ENCODE results near the gene SLC2A9.
"Not testable (repeated sequence)": the region's sequence is repeated elsewhere in the genome, so short reads cannot be mapped to it uniquely, and the experiment has no call there.

Gene SLC2A9

GRCh38 chr4:9923195-9923812 lies 98.0 kb downstream of the SLC2A9 start:
- no peak for DNase-seq

GRCh38 chr4:9921326-9921725 lies 100.0 kb downstream of the SLC2A9 start:
- no peak for DNase-seq

- no peak for DNase-seq
These were observed 101.3 kb downstream of the SLC2A9 start for GRCh38 chr4:9920029-9920428.

- DNase-seq: no peak
These were observed 102.2 kb downstream of the SLC2A9 start for GRCh38 chr4:9919047-9919446.

- DNase-seq: no peak
These were observed 102.8 kb downstream of the SLC2A9 start for GRCh38 chr4:9918484-9918883.

GRCh38 chr4:9916937-9917336 lies 104.4 kb downstream of the SLC2A9 start:
- DNase-seq: no peak

- DNase-seq: no peak
These were observed 105.0 kb downstream of the SLC2A9 start for GRCh38 chr4:9916346-9916745.

GRCh38 chr4:9913846-9914245 lies 107.5 kb downstream of the SLC2A9 start:
- DNase-seq: no peak

- no peak for DNase-seq
These were observed 114.3 kb downstream of the SLC2A9 start for GRCh38 chr4:9906996-9907395.

- DNase-seq: no peak
These were observed 116.2 kb downstream of the SLC2A9 start for GRCh38 chr4:9904976-9905587.

- no peak for DNase-seq
These were observed 118.0 kb downstream of the SLC2A9 start for GRCh38 chr4:9903317-9903716.

GRCh38 chr4:9901257-9901656 lies 120.0 kb downstream of the SLC2A9 start:
- no peak for DNase-seq

- DNase-seq: not testable (repeated sequence)
These were observed 120.7 kb downstream of the SLC2A9 start for GRCh38 chr4:9900633-9901032.

- no peak for DNase-seq
These were observed 121.8 kb downstream of the SLC2A9 start for GRCh38 chr4:9899306-9900055.

GRCh38 chr4:9898596-9899305 lies 122.5 kb downstream of the SLC2A9 start:
- DNase-seq: no peak

- no peak for DNase-seq
These were observed 126.0 kb downstream of the SLC2A9 start for GRCh38 chr4:9895333-9895705.

- DNase-seq: no peak
These were observed 126.5 kb downstream of the SLC2A9 start for GRCh38 chr4:9894644-9895332.

- DNase-seq: no peak
These were observed 127.8 kb downstream of the SLC2A9 start for GRCh38 chr4:9893329-9894108.

- no peak for DNase-seq
These were observed 129.6 kb downstream of the SLC2A9 start for GRCh38 chr4:9891740-9892139.

- no peak for DNase-seq
These were observed 130.2 kb downstream of the SLC2A9 start for GRCh38 chr4:9891056-9891455.

GRCh38 chr4:9889306-9889705 lies 132.0 kb downstream of the SLC2A9 start:
- DNase-seq: no peak

GRCh38 chr4:9885958-9886357 lies 135.3 kb downstream of the SLC2A9 start:
- no peak for DNase-seq
